Measurements from ENCODE around the gene OCRL.

DNA sequence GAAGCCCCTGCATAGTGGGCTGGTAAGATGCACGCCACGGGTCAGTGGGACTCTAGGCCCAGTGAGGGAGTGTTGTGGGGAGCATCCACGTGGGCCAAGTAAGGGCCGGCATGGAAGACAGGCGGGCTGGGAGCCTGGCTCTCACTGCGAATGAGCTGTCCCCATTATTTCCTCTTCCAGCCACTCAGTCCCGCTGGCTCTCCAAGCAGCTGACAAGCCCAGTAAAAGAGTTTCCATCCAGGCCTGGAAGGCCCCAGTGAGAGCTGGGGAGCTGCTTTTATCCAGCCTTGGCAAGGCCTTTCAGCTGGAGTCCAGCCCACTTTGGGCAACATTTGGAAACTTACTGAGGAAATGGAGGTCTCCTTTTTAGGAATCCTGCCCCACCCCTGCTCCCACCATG, 89.8 kb downstream of the OCRL start:
- TF ChIP-seq POLR2A (IDR thresholded peaks at IDR 0.05; ENCODE audit: low read depth, low read length) (no peak), TAF1 (IDR thresholded peaks at IDR 0.05; ENCODE audit: low read depth, low read length) (no peak), POLR2AphosphoS5 (IDR thresholded peaks at IDR 0.05; ENCODE audit: low read depth, low read length) (no peak), SPI1 (IDR thresholded peaks at IDR 0.05; ENCODE audit: low read depth, low read length) (no peak), POU2F2 (IDR thresholded peaks at IDR 0.05; ENCODE audit: low read depth, low read length) (no peak)

Data from GM12891 (cell line).